Tibial artery (tissue), 4 donors: ENCODE data around the gene MGA.

ENCODE experiments used
- DNase-seq, 2 donors: peaks; one replicate each; pipeline ENCODE4 v3.0.0-alpha.2; 2019
- H3K27ac ChIP-seq, 2 donors: fragments of 200-600 bp; sonication (generic) in 1 of 2; 1 replicate in 1 of 2; 2 replicates in 1 of 2; pipeline ENCODE4 v1.5.1; 2018 to 2019; ENCODE audit warnings: mild to moderate bottlenecking in 1 of 2
- H3K27me3 ChIP-seq, 2 donors: fragments of 200-600 bp; sonication (generic) in 1 of 2; one replicate each; pipeline versions ENCODE4 v1.5.1 to v1.6.0; 2016 to 2019
- H3K36me3 ChIP-seq, 3 donors: fragments of 200-600 bp; sonication (generic) in 2 of 3; one replicate each; pipeline ENCODE4 v1.5.1; 2016 to 2019; ENCODE audit warnings: mild to moderate bottlenecking in 2 of 3
- H3K4me1 ChIP-seq, 4 donors: fragments of 200-600 bp; sonication (generic) in 2 of 4; 1 replicate in 3 of 4; 2 replicates in 1 of 4; pipeline ENCODE4 v1.5.1; 2016 to 2019
- H3K4me3 ChIP-seq, 2 donors: fragments of 200-600 bp; sonication (generic) in 1 of 2; 1 replicate in 1 of 2; 2 replicates in 1 of 2; pipeline ENCODE4 v1.5.1; 2018 to 2019; ENCODE audit warnings: mild to moderate bottlenecking in 2 of 2
- H3K9me3 ChIP-seq, 3 donors: fragments of 200-600 bp; sonication (generic) in 1 of 3; one replicate each; pipeline ENCODE4 v1.5.1; 2016 to 2019
- CTCF ChIP-seq, 2 experiments: fragments of 200-600 bp in 1 of 2; fragments of 450-650 bp in 1 of 2; IDR thresholded peaks; one replicate each; pipeline ENCODE4 v1.5.1; 2017 to 2019; ENCODE audit warnings: antibody characterized with exemption in 2 of 2, mild to moderate bottlenecking in 1 of 2, moderate library complexity in 1 of 2
- intact Hi-C: fragments of 100-400 bp; cut with DNase I; formaldehyde crosslinking; loops from one replicate; pipeline ENCODE4 v1.15.0; 2023; ENCODE audit warnings: low total_unique reads

Gene MGA

DNA sequence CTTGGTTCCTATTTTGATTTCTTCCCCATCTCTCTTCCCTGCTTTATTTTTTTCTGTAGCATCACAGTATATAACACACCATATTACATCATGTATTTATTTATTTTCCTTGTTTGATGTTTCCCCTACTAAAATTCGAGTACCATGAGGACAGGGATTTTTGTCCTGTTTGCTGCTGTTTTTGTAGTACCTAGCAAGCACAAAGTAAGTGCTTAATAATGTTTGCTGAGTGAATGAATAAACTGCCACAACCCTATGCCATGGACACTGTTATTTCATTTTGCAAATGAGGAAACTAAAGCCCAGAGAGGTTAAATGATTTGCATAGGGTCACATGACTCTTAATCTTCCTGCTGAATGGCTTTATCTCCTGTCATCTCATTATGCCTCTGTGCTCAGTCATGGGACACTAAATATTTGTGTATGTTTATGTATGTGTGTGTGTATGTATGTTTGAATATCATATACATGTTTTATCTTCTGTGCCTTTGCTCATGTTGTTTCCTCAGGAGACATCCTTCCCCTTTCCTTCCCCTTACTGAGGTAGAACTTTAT is 26.1 kb upstream of the MGA start:
- Histone ChIP-seq H3K27ac (no peak overlapping the region), H3K4me3 (no peak overlapping the region), H3K9me3 (no peaks in the 10 kb centered on the region), H3K36me3 (no peaks in the 10 kb centered on the region), H3K4me1 (no peaks in the 10 kb centered on the region), H3K27me3 (no peaks in the 10 kb centered on the region)
- intact Hi-C loops, result no loop called here
- no peak for DNase-seq
- no peak for TF ChIP-seq CTCF (IDR thresholded peaks at IDR 0.05)

DNA sequence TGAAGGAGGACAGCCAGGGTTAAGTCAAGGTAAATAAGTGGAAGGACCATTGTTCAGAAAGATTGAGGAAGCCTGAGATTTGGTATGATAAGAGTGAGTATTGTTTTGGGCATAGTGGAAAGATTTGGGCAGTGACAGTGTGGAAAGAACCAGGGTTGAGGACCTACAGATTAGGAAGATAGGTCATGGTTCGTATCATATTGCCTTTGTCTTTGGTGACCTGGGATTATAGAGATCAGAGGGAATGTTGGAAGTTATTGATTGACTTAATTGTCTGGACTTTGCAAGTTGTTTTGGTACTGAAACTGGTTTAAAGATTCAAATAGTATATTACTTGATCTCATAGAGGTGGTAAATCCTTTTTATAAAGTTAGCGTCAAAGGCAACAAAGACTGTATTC is 23.1 kb upstream of the MGA start:
- no peaks in the 10 kb centered on the region for H3K9me3 ChIP-seq
- DNase-seq, result no peak
- H3K27ac ChIP-seq, result no peak overlapping the region
- no peaks in the 10 kb centered on the region for H3K36me3 ChIP-seq
- H3K27me3 ChIP-seq, result no peaks in the 10 kb centered on the region
- H3K4me3 ChIP-seq, result no peak overlapping the region
- no peaks in the 10 kb centered on the region for H3K4me1 ChIP-seq
- TF ChIP-seq CTCF (IDR thresholded peaks at IDR 0.05), result no peak
- intact Hi-C loops, result no loop called here

- Histone ChIP-seq H3K9me3 (no peaks in the 10 kb centered on the region), H3K36me3 (no peaks in the 10 kb centered on the region), H3K27ac (no peak overlapping the region), H3K27me3 (no peaks in the 10 kb centered on the region), H3K4me1 (no peaks in the 10 kb centered on the region), H3K4me3 (no peak overlapping the region)
- TF ChIP-seq CTCF (IDR thresholded peaks at IDR 0.05), result no peak
- intact Hi-C loops, result no loop called here
- no peak for DNase-seq
Observed at GRCh38 chr15:41640985-41641384, 19.2 kb upstream of the MGA start.

- H3K27ac ChIP-seq, result no peak overlapping the region
- no peaks in the 10 kb centered on the region for H3K36me3 ChIP-seq
- TF ChIP-seq CTCF (IDR thresholded peaks at IDR 0.05), result no peak
- no peaks in the 10 kb centered on the region for H3K9me3 ChIP-seq
- H3K4me3 ChIP-seq, result no peak overlapping the region
- H3K4me1 ChIP-seq, result no peaks in the 10 kb centered on the region
- no peak for DNase-seq
- intact Hi-C loops, result no loop called here
- H3K27me3 ChIP-seq, result no peaks in the 10 kb centered on the region
Observed at GRCh38 chr15:41647262-41647661, 12.9 kb upstream of the MGA start.

DNA sequence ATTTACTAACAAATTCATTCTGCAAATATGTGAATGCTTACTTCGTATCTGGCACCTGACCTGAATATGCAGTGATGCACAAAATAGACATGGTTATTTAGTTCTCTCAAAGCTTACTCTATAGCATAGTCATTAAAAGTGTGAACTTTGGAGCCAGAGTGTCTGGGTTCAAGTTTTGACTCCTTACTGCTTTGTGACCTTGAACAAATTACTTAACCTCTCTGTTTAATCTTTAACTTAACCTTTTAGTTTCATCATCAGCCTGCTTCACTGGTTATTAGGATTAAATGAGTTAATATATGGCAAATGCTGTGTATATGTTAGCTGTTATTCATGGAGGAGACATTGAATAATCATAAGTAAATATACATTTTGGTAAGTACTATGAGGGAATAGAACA is 12.1 kb upstream of the MGA start:
- Histone ChIP-seq H3K4me3 (no peak overlapping the region), H3K36me3 (no peaks in the 10 kb centered on the region), H3K9me3 (no peaks in the 10 kb centered on the region), H3K27ac (no peak overlapping the region), H3K4me1 (no peaks in the 10 kb centered on the region), H3K27me3 (no peaks in the 10 kb centered on the region)
- no peak for TF ChIP-seq CTCF (IDR thresholded peaks at IDR 0.05)
- DNase-seq, result no peak
- intact Hi-C loops, result no loop called here

- Histone ChIP-seq H3K4me3 (no peak overlapping the region), H3K36me3 (no peaks in the 10 kb centered on the region), H3K27me3 (no peaks in the 10 kb centered on the region), H3K27ac (no peak overlapping the region), H3K9me3 (no peaks in the 10 kb centered on the region), H3K4me1 (no peaks in the 10 kb centered on the region)
- intact Hi-C loops, result no loop called here
- DNase-seq, result no peak
- no peak for TF ChIP-seq CTCF (IDR thresholded peaks at IDR 0.05)
Observed at GRCh38 chr15:41648770-41649169, 11.4 kb upstream of the MGA start.
